Hepatic stellate cell (primary cell): ENCODE results near the gene PIEZO2.

Source experiments
- DNase-seq: peaks from one replicate; pipeline ENCODE4 v3.0.0; 2011; ENCODE audit warnings: low spot score

Gene PIEZO2

GRCh38 chr18:11113046-11113548 lies 36.3 kb downstream of the PIEZO2 start:
- no peak for DNase-seq

GRCh38 chr18:11112286-11112685 lies 37.1 kb downstream of the PIEZO2 start:
- DNase-seq: no peak

GRCh38 chr18:11110509-11110908 lies 38.9 kb downstream of the PIEZO2 start:
- DNase-seq: no peak

- no peak for DNase-seq
Observed at GRCh38 chr18:11108947-11109346, 40.4 kb downstream of the PIEZO2 start.

GRCh38 chr18:11106894-11107293 lies 42.5 kb downstream of the PIEZO2 start:
- DNase-seq: no peak

- DNase-seq: no peak
Observed at GRCh38 chr18:11105463-11105862, 43.9 kb downstream of the PIEZO2 start.

- no peak for DNase-seq
Observed at GRCh38 chr18:11104307-11104706, 45.1 kb downstream of the PIEZO2 start.

GRCh38 chr18:11096839-11097750 lies 52.3 kb downstream of the PIEZO2 start:
- no peak for DNase-seq

- no peak for DNase-seq
Observed at GRCh38 chr18:11096411-11096810, 53.0 kb downstream of the PIEZO2 start.

GRCh38 chr18:11095674-11096293 lies 53.6 kb downstream of the PIEZO2 start:
- DNase-seq: no peak

GRCh38 chr18:11095211-11095610 lies 54.2 kb downstream of the PIEZO2 start:
- no peak for DNase-seq

GRCh38 chr18:11091746-11092145 lies 57.6 kb downstream of the PIEZO2 start:
- DNase-seq: no peak

GRCh38 chr18:11089931-11090715 lies 59.2 kb downstream of the PIEZO2 start:
- DNase-seq: no peak

GRCh38 chr18:11081009-11081532 lies 68.3 kb downstream of the PIEZO2 start:
- no peak for DNase-seq

GRCh38 chr18:11078491-11078890 lies 70.9 kb downstream of the PIEZO2 start:
- no peak for DNase-seq

GRCh38 chr18:11077548-11078187 lies 71.7 kb downstream of the PIEZO2 start:
- no peak for DNase-seq

GRCh38 chr18:11074889-11075288 lies 74.5 kb downstream of the PIEZO2 start:
- no peak for DNase-seq

GRCh38 chr18:11073971-11074370 lies 75.4 kb downstream of the PIEZO2 start:
- no peak for DNase-seq

GRCh38 chr18:11072632-11073031 lies 76.7 kb downstream of the PIEZO2 start:
- DNase-seq: no peak

- DNase-seq: no peak
Observed at GRCh38 chr18:11071300-11071699, 78.1 kb downstream of the PIEZO2 start.

- no peak for DNase-seq
Observed at GRCh38 chr18:11070593-11070992, 78.8 kb downstream of the PIEZO2 start.

- DNase-seq: no peak
Observed at GRCh38 chr18:11066038-11066437, 83.3 kb downstream of the PIEZO2 start.
